Measurements from ENCODE around the gene MAST3.

- TF ChIP-seq, protein P1, sequence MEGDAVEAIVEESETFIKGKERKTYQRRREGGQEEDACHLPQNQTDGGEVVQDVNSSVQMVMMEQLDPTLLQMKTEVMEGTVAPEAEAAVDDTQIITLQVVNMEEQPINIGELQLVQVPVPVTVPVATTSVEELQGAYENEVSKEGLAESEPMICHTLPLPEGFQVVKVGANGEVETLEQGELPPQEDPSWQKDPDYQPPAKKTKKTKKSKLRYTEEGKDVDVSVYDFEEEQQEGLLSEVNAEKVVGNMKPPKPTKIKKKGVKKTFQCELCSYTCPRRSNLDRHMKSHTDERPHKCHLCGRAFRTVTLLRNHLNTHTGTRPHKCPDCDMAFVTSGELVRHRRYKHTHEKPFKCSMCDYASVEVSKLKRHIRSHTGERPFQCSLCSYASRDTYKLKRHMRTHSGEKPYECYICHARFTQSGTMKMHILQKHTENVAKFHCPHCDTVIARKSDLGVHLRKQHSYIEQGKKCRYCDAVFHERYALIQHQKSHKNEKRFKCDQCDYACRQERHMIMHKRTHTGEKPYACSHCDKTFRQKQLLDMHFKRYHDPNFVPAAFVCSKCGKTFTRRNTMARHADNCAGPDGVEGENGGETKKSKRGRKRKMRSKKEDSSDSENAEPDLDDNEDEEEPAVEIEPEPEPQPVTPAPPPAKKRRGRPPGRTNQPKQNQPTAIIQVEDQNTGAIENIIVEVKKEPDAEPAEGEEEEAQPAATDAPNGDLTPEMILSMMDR (IDR thresholded peaks at IDR 0.05; ENCODE audit: insufficient read depth, low read length, poor library complexity, severe bottlenecking): no peak
- TF ChIP-seq EZH2phosphoT487 (conservative IDR thresholded peaks at IDR 0.05; ENCODE audit: low read length): no peak
These were observed 41.6 kb upstream of the MAST3 start for GRCh38 chr19:18055967-18056366.

All from SU-DHL-6 (cell line).